Epithelial cell of proximal tubule (primary cell): ENCODE measurements around the gene BCL2L2. TPM values are rescaled to one million over a fixed set of nuclear protein-coding genes. Genes with fewer than 3 reads are reported as not detected.
"Not testable (repeated sequence)": the region's sequence is repeated elsewhere in the genome, so short reads cannot be mapped to it uniquely, and the experiment has no call there.

Experiments
- DNase-seq: peaks from one replicate; pipeline ENCODE4 v3.0.0-alpha.2; 2011; ENCODE audit warnings: low read depth
- H3K4me3 ChIP-seq: 2 replicates; pipeline ENCODE4 v1.5.1; 2011; ENCODE audit warnings: low read depth, mild to moderate bottlenecking, low read length
- CTCF ChIP-seq: conservative IDR thresholded peaks from 2 replicates; pipeline ENCODE4 v1.5.1; 2012; ENCODE audit warnings: low read depth, mild to moderate bottlenecking, low read length
- total RNA-seq: library from RNA; depleted of rRNA; stranded (reverse); fragments of >200 nt; gene quantifications from 2 replicates; pipeline ENCODE4 v1.2.3, GENCODE V29; 2015

The BCL2L2 gene
- total RNA-seq, 1 donor from 2014 or later, result 10.7 TPM

GRCh38 chr14:23322568-23323517 is 16.2 kb downstream of the BCL2L2 start:
- DNase-seq, result no peak
- TF ChIP-seq CTCF, result no peak
- peak overlapping the region; percentile 97 for H3K4me3 ChIP-seq

GRCh38 chr14:23323838-23324454 is 17.3 kb downstream of the BCL2L2 start:
- no peak for DNase-seq
- no peak overlapping the region for H3K4me3 ChIP-seq
- no peak for TF ChIP-seq CTCF

GRCh38 chr14:23324455-23324846 is 17.8 kb downstream of the BCL2L2 start:
- no peak overlapping the region for H3K4me3 ChIP-seq
- DNase-seq, result no peak

GRCh38 chr14:23324993-23325392 is 18.4 kb downstream of the BCL2L2 start:
- TF ChIP-seq CTCF, result no peak
- H3K4me3 ChIP-seq, result no peak overlapping the region

More at GRCh38 chr14:23324455-23324846, 17.8 kb downstream of the BCL2L2 start:
- TF ChIP-seq CTCF, result no peak

GRCh38 chr14:23325746-23326145 is 19.1 kb downstream of the BCL2L2 start:
- H3K4me3 ChIP-seq, DNase-seq: not testable (repeated sequence)

More at GRCh38 chr14:23324993-23325392, 18.4 kb downstream of the BCL2L2 start:
- DNase-seq, result no peak

GRCh38 chr14:23326491-23327332 is 20.1 kb downstream of the BCL2L2 start:
- TF ChIP-seq CTCF, result no peak
- no peak for DNase-seq
- no peak overlapping the region for H3K4me3 ChIP-seq
